ENCODE data around the gene C11orf16. TPM values are rescaled to one million over a fixed set of nuclear protein-coding genes. Genes with fewer than 3 reads are reported as not detected.
"Not testable (repeated sequence)": the region's sequence is repeated elsewhere in the genome, so short reads cannot be mapped to it uniquely, and the experiment has no call there.

C11orf16 gene, protein sequence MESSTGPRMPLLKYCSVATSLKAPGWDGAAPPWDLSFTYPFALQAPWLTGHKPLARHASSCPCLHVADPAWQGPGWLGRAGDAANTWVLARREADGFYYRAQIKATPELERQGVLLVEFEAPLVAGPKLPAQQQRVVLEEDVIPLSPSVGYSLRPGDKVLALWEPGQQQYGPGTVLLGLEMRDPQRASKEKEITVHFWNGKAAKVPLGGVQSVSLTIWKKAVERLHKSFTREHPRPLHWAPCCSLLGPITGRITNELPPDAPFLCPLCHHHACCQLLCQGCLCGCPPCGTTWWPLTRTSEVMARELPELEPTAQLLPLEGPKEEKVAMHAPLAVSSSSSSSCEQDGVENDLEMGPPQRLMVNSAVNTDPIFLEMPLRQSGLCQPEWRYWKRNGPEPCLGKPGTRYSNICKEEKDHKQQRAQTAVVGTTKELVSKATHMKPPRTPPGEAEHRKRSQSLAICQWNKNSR
- total RNA-seq (2014; rRNA removed; shearing (Covaris generic)), result not detected in 2 replicates

DNA sequence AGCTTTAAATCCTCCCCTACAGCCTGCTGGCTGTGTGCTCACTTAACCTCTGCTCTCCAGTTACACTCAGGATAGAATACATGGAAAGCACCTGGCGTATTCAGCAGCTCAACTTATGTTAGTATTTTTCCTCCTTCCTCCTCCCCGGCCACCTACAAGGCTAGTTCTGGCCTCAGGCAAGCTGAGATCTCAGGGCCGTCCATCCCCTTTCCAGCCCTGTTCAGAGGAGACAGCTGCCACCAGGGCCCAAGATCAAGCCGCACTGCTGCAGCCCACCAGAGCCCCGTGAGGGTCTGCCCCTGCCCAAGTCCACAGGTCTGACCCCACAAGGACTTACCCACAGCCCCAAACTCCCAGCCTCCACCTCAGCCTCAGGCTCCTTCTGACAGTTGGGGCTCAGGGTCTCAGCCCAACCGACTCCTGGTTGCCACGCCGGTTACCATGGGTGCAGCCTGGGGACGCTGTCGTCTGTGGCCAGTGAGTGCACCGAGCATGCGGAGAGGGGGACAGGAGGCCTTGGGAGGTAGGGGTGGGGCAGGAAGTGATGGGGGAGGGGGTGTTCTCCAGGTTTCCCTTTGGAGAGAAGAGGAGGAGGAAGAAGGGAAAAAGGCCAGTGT is at the start of gene C11orf16:
C11orf16 (minus strand) TSS at position 384 of the 617 bp plus-strand sequence. CDS start 639 bp downstream, outside the sequence.
- in situ Hi-C loops (cut with HindIII; ENCODE audit: low sequenced_read_pairs), result no loop called here
- no peak for DNase-seq (ENCODE audit: low spot score)

DNA sequence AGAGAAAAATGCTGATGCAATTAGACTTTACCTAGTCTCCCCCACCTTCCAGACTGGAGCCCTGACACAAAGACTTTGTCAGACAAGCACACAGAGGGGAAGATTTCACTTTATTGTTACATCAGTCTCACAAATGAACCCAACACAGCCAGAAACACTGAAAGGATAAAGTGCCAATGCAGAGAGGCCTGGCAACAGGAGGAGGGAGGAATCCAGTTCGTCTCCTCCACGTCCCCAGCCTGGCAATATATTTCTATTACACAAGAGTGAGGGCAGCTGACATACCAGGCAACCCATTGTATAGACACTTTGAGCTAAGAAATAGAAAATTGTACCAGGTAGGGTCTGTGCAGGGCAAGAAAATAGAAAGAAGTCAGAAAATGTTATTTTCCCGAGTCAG is 47.7 kb upstream of the C11orf16 start:
- in situ Hi-C loops (cut with HindIII; ENCODE audit: low sequenced_read_pairs), result no loop called here
- no peak for DNase-seq (ENCODE audit: low spot score)

DNA sequence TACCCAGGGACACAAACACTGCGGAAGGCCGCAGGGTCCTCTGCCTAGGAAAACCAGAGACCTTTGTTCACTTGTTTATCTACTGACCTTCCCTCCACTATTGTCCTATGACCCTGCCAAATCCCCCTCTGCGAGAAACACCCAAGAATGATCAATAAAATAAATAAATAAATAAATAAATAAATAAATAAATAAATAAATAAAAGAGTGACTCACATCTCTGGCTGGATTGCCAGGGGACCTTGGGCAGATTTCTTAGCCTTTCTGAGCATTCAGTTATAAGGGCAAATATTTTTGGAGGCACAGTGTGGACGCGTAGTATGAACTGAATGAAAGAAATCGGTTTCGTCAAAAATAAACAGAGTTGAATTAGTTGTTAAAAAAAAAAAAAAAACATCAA is 46.6 kb upstream of the C11orf16 start:
- in situ Hi-C loops (cut with HindIII; ENCODE audit: low sequenced_read_pairs); DNase-seq (ENCODE audit: low spot score): not testable (repeated sequence)

DNA sequence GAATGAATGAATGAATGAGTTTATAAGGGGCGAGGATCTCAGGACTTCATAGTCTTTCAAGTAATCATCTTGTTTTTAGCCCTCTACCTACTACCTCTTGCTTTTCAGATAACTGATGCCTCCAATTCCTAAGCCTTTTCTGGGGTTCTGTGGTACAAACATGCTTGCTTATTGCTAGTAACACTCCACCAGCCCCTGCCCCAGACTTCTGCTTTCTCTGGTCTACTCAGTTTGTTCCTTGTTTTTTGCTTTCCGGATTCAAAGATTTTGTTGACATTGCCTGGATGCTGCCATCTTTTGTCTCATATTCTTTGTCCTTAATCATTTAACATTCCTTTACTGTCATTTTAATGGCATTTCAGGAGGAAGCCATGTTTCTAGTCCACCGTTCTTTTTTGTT is 40.4 kb upstream of the C11orf16 start:
- DNase-seq (ENCODE audit: low spot score), result no peak
- in situ Hi-C loops (cut with HindIII; ENCODE audit: low sequenced_read_pairs), result no loop called here

DNA sequence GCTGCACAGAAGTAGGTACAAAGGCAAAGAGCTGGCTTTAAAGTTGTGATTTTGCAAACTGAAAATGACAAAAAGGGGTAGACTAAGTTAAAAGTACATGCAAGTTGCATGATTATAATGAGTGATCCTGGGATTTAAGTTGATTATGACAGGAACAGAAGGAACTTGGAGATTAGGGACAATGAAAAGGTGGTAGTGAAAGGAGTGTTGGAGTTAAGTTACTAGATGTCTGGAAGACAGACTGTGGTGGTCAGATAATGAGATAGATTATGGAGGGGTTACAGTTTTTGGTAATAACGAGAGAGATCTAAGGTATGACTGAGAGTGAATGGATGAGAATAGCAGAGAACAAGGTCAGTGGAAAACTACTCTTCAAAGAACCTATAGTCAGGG is 39.2 kb upstream of the C11orf16 start:
- in situ Hi-C loops (cut with HindIII; ENCODE audit: low sequenced_read_pairs), result no loop called here
- no peak for DNase-seq (ENCODE audit: low spot score)

DNA sequence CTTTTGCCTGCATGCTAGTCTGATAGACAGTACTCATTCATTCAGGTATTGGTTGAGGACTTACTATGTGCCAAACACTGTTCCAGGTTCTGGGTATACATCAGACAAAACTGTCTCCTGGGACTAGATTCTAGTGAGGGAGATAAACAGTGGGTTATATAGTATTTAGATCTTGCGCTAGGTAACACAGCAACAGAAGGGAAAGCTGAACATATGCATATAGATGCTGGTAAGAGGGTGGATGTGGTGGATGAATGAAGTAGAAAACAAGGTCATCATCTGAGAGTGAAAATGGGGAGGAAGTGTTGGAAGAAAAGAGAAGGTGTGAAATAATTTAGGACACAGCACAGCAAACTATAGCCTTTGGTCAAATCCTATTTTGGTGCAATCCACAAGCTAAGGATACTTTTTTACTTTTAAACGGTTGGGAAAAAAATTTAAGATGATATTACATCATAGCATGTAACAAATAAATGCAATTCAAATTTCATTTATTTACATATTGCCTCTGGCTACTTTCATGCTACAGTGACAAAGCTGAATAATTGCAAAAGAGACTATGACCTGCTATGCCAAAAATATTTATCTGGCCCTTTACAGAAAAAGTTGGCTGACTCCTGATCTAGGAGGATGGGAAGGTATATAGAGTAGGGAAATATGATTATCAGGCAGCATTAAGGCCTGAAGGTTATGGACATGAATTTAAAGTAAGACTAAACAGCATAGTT is 38.6 kb upstream of the C11orf16 start:
- DNase-seq (ENCODE audit: low spot score), result no peak
- in situ Hi-C loops (cut with HindIII; ENCODE audit: low sequenced_read_pairs), result no loop called here

DNA sequence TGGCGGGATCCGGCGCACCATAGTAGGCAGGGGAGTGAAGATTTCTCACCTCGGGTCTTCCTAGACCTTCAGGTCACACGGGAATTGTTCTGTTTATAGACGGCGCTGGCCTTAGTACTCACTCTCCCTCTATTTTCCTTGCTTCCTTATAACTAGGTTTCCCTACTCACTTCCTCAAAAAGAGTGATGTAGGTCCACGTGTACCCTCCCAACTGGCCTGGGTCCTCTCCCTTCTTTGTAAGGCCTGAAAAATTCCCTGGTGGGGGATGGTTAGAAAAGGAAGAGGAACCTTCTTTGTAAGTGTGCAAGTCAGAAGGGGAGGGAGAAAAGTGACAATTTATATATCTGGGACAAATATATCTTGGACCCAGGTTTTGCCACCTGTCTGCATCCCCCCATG is 34.4 kb upstream of the C11orf16 start:
- in situ Hi-C loops (cut with HindIII; ENCODE audit: low sequenced_read_pairs), result no loop called here

DNA sequence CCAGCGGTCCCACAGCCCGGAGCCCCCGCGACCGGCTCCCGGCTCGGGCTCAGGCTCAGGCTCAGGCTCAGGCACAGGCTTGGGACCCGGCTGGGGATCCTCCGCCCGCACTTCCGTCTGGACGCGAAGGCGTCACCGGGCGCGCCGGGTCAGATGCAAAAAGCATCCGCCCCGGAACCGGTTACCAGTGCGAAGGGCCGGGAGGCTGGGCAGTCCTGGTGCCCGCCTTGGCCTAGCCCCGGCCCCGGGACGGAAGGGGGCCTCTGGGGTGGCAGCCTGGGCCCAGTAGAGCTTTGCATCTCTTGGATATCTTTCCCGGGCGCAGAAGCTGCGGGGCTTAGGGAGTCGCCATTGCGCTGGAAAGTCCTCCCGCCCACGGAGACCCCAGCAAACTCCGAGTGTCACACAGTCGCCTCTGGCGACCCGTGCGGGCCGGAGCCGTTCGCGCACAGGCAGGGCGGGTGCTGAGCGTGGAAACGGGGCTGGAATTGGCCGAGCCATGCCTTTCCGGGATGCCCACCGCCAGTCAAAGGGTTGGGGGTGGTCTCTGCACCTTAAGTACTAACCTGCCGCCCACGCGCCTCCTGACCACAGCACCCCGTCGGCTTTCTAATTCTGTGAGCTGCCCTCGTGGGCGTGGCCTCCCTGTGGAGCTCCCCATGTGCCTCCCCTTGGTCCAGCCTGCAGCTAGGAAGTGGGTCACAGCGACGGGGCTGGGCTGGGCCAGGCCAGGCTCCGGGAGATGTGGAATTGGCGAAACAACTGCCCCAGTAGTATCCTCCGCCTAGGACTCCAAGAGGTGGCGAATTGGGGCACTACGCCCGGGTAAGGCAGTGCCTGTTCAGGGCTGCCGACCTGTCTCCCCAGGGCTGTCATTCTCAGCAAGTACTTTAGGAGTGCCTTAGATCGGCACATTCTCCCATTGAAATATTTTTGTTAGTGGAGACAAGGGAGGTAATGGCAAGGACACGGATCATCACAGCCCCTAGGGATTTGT is 31.9 kb upstream of the C11orf16 start, which contains the start of gene TMEM9B:
TMEM9B (minus strand) TSS at position 119 of the 997 bp plus-strand sequence. CDS start 129 bp downstream, outside the sequence.
- peak; percentile 91 for DNase-seq (ENCODE audit: low spot score)
- in situ Hi-C loops (cut with HindIII; ENCODE audit: low sequenced_read_pairs), result no loop called here

More for the DNA sequence above, 34.4 kb upstream of the C11orf16 start:
- DNase-seq (ENCODE audit: low spot score), result no peak

DNA sequence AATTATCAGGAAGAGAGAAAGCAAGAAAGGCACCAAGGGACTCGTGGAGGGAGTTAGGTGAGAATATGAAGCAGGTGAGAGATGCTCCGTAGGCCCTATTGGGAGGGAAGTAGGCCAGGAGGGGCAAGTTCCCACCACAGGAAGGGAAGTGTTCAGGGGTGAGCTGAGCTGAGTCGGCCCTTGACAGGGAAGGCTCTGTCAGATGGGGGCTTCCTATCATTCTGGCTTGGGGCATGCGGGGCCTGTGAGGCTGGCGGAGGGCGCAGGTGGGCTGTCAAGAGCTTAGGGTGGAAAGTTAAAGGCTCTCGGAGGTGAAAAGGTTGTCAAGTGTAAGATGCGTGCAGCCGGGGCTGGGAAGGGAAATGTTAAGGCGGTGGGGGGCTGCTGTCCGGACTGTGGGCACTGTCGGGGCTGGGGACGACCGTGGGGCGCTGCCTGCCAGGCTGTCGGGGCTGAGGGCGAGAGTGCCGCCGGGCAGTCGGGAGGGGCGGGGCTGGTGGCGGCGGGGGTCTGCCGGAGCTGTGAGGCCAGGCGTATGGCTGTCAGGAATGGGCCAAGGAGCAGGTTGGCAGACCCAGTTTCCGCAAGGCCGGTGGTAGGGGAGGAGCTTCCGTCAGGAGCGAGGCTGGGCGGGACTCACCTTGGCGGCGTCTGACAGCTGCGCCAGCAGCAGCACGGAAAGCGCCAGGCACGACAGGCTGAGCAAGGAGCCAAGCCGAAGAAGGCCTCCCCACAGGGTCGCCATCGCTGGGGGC is 31.0 kb upstream of the C11orf16 start:
- peak; percentile 91 for DNase-seq (ENCODE audit: low spot score)

DNA sequence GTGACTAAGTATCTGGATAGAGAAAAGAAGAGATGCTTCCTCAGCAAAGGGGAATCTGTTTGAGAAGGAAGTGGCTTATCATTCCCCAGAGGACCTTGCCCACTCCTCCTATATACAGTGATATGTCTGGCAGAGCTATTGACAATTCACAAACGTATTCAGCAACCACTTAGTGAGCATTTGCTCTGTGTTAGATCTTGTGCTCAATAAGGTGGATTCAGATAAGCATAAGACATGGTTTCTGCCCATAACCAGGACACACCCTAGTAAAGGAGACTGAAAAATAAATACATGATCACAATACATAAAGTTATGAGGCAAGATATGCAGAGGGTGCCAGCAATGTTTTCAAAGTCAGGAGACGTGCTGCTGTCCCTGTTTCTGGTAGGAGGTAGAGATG is 30.1 kb upstream of the C11orf16 start:
- in situ Hi-C loops (cut with HindIII; ENCODE audit: low sequenced_read_pairs), result no loop called here
- DNase-seq (ENCODE audit: low spot score), result no peak

More for the DNA sequence above, 31.0 kb upstream of the C11orf16 start:
- in situ Hi-C loops (cut with HindIII; ENCODE audit: low sequenced_read_pairs), result no loop called here

DNA sequence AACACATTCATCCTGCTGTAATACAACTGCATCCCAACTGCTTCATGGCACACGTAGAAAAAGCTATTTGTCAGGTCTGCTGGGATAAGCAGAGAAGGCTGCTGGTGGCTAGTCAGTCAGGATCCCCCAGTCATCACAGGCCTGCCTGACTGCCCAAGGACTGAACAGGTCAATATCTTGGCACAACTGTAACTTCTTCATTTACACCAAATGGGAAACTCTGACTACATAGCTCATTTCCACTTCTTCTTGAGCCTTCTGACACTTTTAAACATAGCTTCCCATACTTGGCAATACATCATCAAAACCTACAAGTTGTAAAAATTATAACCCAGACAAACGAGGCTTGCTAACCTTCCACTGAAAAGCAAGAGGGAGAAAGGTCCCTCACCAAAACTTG is 28.7 kb upstream of the C11orf16 start:
- DNase-seq (ENCODE audit: low spot score), result no peak
- in situ Hi-C loops (cut with HindIII; ENCODE audit: low sequenced_read_pairs), result no loop called here

DNA sequence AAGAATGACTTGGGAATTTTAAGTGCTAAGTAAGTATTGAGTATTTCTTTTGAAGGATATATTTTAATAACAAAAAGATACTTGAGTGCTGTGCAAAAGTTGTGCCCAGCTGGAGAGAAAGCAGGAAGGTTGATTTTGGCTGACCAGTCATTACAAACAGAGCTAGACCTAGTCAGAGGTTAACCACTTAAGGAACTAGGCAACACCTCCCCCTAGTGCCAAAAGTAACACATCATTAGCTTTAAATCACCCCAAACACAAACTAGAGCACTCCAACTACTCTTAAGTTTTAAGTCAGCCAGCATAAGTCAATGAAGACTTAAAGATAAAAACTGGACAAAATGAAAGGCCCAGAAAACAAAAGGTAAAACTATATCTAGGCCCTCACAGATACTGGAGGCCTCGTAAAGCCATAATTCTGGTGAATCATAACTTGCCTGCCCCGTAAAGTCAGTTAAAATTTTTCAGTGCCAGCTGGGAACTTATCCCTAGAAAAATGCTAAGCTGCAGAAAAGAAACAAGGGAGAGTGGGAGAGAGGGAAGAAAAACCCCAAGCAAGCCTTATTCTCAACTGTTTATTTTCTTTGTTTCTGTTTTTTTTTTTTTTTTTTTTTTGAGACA is 26.9 kb upstream of the C11orf16 start:
- peak; percentile 83 for DNase-seq (ENCODE audit: low spot score)
- in situ Hi-C loops (cut with HindIII; ENCODE audit: low sequenced_read_pairs), result loop anchor here (5.0 kb wide), 1 partner anchor 42 kb away; no protein-coding TSS in a partner anchor

DNA sequence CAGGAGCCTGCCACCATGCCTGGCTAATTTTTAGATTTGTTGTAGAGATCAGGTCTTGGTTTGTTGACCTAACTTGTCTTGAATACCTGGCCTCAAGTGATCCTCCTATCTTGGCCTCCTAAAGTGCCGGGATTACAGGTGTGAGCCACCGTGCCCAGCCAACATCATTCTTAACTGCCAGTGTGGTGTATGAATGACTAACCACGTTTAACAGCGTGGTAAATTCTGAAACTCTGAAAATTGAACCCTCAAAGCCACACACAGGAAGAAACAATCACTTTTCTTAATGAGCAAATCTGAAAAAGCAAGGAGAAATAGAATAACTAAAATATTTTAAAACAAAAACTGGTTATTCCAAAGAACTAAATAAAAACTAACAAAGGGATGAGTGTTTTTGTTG is 24.1 kb upstream of the C11orf16 start:
- no peak for DNase-seq (ENCODE audit: low spot score)
- in situ Hi-C loops (cut with HindIII; ENCODE audit: low sequenced_read_pairs), result loop anchor here (5.0 kb wide), 1 partner anchor 40 kb away; no protein-coding TSS in a partner anchor

DNA sequence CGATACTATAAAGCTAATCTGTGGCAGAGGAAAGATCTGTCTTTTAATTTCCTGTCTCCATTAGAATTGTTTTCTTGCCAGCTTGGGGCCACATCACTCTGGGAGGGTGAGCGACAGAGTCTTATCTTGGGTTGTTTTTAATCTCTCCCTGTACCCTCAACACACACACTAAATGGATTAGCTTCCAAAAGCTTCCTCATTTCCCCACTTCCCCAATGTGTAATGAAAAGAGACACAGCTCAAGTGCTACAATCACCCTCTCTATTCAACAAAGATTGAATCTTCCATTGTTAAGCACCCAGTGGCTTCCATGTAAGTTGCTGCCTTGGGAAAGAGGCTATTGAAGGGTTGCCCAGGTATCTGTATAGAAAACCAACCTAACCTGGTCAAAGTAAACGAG is 16.1 kb upstream of the C11orf16 start:
- in situ Hi-C loops (cut with HindIII; ENCODE audit: low sequenced_read_pairs), result no loop called here
- DNase-seq (ENCODE audit: low spot score), result no peak

DNA sequence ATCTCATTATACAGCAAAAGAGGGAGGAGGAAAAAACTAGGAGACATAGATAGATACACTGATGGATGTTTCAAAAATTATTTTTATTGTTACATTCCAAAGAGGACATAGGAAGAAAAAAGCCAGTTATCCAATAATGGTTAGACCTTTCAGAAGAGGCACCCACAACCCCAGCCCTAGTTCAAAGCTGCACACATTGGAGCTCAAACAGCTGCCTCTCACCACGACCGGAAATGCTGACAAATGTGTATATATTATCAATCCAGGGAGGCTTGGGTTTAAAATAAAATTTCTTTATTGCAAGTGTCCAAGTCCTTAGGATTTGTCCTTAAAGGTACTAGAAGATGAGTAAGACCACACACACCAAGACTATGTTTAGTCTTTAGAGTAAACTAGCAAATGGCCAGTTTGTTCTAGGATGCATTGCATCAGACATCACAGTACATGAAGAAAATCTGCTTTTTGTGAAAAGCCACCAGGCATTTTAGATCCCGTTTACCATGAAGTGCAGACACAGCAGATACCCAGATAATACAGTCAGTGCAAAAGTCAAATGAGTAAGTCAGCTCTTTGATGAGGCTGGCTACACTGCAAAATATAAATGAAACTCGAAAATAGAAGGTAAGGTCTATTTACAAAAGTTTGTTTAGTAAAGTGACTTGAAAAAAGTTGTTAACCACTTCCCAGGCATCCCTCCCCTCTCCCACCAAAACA is 14.6 kb upstream of the C11orf16 start:
- in situ Hi-C loops (cut with HindIII; ENCODE audit: low sequenced_read_pairs), result no loop called here
- DNase-seq (ENCODE audit: low spot score), result no peak

DNA sequence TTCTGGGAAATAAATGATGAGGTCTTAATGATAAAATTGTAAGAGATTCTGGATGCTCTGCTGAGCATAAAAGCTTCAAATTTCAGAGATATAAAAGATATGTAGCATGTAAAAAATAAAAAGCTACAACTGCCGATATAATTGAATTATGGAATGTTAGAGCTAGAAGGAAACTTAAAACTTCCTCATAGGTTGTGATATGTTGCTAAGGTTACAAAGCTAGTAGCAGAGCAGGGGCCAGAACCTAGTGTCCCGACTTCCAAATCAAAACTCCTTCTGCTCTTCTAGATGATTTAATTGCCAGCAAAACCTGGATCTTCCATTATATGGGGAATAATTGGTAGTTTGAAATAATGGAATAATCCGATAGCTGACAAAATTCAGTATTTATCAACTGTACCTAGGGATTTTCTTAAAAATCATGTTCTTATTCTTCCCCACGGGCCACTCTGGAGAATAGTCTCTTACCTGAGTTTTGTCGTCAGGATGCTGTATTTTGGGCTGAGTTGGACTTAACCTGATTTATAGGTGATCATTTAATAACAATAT is 9.8 kb upstream of the C11orf16 start, which contains the start of gene ASCL3:
ASCL3 (minus strand) TSS at position 499 of the 549 bp plus-strand sequence. CDS start 4,855 bp downstream, outside the sequence.
- in situ Hi-C loops (cut with HindIII; ENCODE audit: low sequenced_read_pairs), result no loop called here
- no peak for DNase-seq (ENCODE audit: low spot score)
